ENCODE data around the gene C11orf42.
"Not testable (repeated sequence)": the region's sequence is repeated elsewhere in the genome, so short reads cannot be mapped to it uniquely, and the experiment has no call there.

Gene C11orf42

DNA sequence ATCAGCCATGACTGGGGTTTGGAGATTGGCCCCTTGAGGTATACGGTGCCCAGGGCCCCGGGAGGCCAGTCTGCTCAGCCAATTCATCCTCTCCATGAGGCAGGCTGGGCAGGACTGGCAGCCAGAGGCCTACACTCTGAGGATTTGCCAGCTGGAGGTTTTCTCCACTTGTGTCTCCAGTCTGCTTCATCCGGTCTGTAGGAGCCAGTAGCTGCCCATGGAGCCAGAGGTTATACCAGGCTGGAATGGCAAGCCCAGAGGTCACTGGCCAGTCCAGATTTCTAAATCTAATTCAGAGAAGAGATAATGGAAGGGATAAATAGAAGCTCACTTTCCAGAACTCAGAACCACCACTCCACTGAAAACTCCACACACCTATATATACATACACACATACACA is 19.1 kb downstream of the C11orf42 start:
- DNase-seq = no peak

DNA sequence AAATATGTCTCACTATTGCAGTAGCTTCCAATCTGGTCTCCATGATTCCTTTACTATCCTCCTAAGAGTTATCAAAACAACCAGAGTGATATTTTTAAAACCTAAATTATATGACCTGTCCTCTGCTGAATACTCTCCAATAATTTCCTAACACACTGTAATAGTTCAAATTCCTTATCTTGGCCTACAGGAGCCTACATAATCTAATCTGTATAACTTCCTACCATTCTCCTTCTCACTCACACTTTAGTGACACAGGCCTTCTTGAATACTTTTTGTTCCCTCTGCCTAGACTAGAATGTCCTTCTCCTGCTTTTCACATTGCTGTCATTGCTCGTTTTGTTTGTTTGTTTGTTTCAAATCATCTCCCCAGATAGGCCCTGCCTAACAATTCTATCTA is 19.7 kb downstream of the C11orf42 start:
- no peak for DNase-seq

GRCh38 chr11:6225896-6226295 is 20.5 kb downstream of the C11orf42 start:
- DNase-seq = no peak

- DNase-seq = no peak
Measured at GRCh38 chr11:6228520-6228919, 23.2 kb downstream of the C11orf42 start.

GRCh38 chr11:6229911-6230310 is 24.6 kb downstream of the C11orf42 start:
- DNase-seq = no peak

GRCh38 chr11:6232899-6233298 is 27.5 kb downstream of the C11orf42 start:
- DNase-seq = no peak

GRCh38 chr11:6233984-6234386 is 28.6 kb downstream of the C11orf42 start:
- DNase-seq = no peak

- DNase-seq = peak; percentile 100
Measured at GRCh38 chr11:6234387-6235107, 29.2 kb downstream of the C11orf42 start, which contains the start of gene FHIP1B. TSS of gene FHIP1B (minus strand) at chr11:6234636. CDS start at chr11:6224516, 10,120 bp downstream.

DNA sequence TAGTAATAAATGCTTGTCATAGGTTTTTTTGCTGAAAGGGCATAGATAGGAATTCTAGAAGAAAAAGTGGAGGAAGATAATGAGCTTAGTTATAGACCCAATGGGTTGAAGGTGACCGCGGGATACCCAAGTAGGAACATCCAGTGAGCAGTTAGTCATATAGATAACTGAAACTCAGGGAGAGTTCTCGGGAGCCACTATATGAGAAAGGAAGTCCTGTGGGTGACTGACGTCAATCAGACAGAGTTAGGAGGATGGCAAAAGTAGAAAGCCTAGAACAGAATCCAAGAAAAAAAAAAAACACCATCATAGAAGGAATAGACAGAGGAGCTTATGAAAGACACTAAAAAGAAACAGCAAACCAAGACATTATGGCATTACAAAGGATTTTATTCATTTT is 31.9 kb downstream of the C11orf42 start:
- DNase-seq = no peak

GRCh38 chr11:6237761-6238302 is 32.5 kb downstream of the C11orf42 start:
- no peak for DNase-seq

DNA sequence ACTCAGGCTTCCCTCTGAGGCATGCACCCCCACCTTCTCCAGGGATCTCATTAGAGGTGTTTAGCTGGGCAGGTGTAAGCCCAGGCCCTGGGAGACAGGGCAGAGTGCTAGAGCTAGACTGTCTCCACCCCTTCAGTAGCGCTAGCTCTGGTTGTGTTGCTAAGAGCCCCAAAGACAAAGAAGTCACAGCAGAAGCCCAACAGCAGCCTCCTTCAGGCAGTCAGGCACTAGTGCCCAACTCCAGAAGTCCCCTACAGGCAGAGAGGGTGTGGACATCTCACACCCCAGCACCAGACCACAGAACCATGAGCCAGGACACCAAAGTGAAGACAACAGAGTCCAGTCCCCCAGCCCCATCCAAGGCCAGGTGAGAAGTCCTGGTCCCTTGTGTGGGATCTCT is 33.5 kb downstream of the C11orf42 start, which contains the start of gene CNGA4:
Gene CNGA4 (plus strand): TSS at position 188 of the 400 bp plus-strand sequence. CDS start 118 bp downstream, at position 306.
- no peak for DNase-seq

DNA sequence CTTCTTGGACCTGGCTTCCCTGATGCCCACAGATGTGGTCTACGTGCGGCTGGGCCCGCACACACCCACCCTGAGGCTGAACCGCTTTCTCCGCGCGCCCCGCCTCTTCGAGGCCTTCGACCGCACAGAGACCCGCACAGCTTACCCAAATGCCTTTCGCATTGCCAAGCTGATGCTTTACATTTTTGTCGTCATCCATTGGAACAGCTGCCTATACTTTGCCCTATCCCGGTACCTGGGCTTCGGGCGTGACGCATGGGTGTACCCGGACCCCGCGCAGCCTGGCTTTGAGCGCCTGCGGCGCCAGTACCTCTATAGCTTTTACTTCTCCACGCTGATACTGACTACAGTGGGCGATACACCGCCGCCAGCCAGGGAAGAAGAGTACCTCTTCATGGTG is 34.8 kb downstream of the C11orf42 start:
- no peak for DNase-seq

DNA sequence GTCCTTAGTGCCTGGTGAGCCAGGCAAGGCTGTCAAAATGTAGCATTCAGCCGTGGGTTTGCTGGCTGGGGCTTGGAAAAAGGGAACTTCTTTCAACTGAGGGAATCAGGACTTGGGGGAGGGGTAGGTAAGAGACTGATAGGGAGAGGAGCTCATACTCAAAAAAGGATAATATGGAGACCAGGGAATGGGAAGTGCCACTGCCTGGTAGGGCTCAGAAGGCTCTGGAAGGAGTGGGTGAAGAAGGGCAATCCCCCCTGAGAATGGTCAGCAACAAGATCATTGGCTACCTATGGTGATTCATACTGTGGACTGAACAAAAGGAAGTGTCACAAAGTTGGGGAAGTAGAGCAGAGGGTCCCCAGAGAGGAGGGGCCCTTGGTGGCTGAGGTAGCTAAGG is 35.4 kb downstream of the C11orf42 start:
- DNase-seq = no peak

- no peak for DNase-seq
Measured at GRCh38 chr11:6241316-6241715, 36.0 kb downstream of the C11orf42 start.

- no peak for DNase-seq
Measured at GRCh38 chr11:6245536-6245935, 40.2 kb downstream of the C11orf42 start.

DNA sequence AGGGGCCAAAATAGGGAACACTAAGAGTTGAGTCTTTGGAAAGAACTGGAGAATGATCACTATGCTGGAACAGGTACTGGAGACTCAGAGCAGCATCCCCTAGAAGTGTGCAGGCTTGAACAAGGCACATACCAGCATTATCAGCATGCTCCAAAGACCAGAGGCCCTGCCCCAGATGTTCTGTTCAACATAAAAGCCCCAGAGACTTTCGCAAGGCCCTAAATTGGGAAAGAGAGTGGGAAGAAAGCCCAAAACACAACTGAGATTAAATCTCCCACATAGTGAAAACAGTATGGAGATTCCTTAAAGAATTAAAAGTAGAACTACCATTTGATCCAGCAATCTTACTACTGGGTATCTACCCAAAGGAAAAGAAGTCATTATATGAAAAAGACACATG is 42.9 kb downstream of the C11orf42 start:
- DNase-seq = no peak

DNA sequence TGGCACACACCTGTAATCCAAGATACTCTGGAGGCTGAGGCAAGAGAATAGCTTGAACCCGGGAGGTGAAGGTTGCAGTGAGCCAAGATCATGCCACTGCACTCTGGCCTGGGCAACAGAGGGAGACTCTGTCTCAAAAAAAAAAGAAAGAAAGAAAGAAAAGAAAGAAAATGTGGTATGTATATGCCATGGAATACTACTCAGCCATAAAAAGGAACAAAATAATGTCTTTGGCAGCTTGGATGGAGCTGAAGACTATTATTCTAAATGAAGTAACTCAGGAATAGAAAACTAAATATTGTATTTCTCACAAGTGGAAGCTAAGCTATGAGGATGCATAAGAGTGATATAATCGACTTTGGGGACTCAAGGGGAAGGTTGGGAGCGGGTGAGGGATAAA is 43.5 kb downstream of the C11orf42 start:
- DNase-seq = not testable (repeated sequence)

GRCh38 chr11:6249770-6250555 is 44.6 kb downstream of the C11orf42 start:
- no peak for DNase-seq

DNA sequence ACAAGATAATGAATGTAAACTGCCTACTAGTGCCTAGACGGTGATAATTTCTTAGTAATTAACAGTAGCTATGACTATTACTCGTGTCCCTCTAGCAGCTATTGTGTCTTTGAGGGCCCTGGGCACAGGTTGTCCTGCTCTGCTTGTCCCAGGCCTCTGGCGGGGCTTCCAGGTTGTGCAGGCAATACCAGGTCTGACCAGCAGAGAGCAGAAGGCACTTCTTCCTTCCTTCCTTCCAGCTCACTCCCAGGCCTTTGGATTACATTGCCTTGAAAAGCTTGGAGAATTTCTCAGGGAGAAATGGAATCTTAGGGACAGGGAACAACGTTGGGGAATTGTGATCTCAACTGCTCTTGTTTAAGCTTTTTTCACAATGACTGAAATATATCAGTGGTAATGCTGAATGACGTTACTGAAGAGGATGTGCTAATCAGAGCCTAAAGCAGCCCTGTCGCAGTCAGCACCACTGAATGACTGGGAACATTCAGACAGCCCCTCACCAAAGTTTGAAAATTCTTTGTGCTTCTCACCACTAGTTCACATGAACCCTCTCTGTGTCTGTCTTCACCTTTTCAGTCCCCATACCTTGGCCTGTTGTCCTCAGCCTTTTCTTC is 45.9 kb downstream of the C11orf42 start:
- DNase-seq = peak; percentile 51

GRCh38 chr11:6251990-6252473 is 46.7 kb downstream of the C11orf42 start:
- DNase-seq = no peak

DNA sequence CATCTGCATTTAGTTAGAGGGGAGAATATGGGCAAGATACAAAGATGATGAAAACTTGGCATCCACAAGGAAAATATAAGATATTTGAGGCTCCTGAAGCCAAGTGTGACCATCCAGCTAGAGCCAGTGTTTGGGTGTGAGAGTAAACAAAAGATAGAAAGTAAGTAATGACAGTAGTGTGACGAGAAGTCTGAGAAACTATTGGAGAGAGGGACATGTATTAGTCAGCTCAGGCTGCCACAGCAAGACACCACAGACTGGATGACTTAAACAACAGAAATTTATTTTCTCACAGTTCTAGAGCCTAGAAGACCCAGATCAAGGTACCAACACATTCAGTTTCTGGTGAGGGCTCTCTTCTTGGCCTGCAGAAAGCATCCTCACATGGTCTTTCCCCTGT is 47.8 kb downstream of the C11orf42 start:
- peak; percentile 47 for DNase-seq

- DNase-seq = no peak
Measured at GRCh38 chr11:6258141-6258540, 52.8 kb downstream of the C11orf42 start.

GRCh38 chr11:6258571-6259081 is 53.3 kb downstream of the C11orf42 start:
- DNase-seq = no peak
